ENCODE results near the gene FOSL1. TPM values are rescaled to one million over a fixed set of nuclear protein-coding genes. Genes with fewer than 3 reads are reported as not detected.

The FOSL1 gene
- total RNA-seq, 1 donor from 2014 or later = not detected

- no peak for TF ChIP-seq EZH2 (IDR thresholded peaks at IDR 0.05)
- no peak for TF ChIP-seq EZH2phosphoT487 (IDR thresholded peaks at IDR 0.05)
- TF ChIP-seq, protein P1, sequence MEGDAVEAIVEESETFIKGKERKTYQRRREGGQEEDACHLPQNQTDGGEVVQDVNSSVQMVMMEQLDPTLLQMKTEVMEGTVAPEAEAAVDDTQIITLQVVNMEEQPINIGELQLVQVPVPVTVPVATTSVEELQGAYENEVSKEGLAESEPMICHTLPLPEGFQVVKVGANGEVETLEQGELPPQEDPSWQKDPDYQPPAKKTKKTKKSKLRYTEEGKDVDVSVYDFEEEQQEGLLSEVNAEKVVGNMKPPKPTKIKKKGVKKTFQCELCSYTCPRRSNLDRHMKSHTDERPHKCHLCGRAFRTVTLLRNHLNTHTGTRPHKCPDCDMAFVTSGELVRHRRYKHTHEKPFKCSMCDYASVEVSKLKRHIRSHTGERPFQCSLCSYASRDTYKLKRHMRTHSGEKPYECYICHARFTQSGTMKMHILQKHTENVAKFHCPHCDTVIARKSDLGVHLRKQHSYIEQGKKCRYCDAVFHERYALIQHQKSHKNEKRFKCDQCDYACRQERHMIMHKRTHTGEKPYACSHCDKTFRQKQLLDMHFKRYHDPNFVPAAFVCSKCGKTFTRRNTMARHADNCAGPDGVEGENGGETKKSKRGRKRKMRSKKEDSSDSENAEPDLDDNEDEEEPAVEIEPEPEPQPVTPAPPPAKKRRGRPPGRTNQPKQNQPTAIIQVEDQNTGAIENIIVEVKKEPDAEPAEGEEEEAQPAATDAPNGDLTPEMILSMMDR (IDR thresholded peaks at IDR 0.05) = no peak
- Histone ChIP-seq H3K4me2 (peak within 1 kb of the TSS; percentile 97), H3K36me3 (no peaks in the 10 kb centered on the region), H4K20me1 (ENCODE audit: low read depth) (no peaks in the 10 kb centered on the region), H3K4me3 (peak within 1 kb of the TSS; percentile 67), H3K4me1 (peaks cover 4% of the 10 kb centered on the region), H3K79me2 (ENCODE audit: low read depth) (no peaks in the 10 kb centered on the region), H3K9ac (peak within 1 kb of the TSS; percentile 37), H3F3A (ENCODE audit: low read depth) (peaks cover 15% of the 10 kb centered on the region), H3K27ac (no peak within 1 kb of the TSS), H3K9me3 (ENCODE audit: low read depth) (no peaks in the 10 kb centered on the region), H2AFZ (replicated peaks) (peak within 1 kb of the TSS; percentile 64), H3K27me3 (peaks cover 17% of the 10 kb centered on the region)
- H3K27me3 Mint-ChIP-seq (ENCODE audit: insufficient read depth, low read depth) = peaks cover 17% of the 10 kb centered on the region
- DNase-seq (ENCODE audit: low spot score) = peak; percentile 57
- peaks cover 25% of the 10 kb centered on the region for H3K4me1 Mint-ChIP-seq
- H3K36me3 Mint-ChIP-seq = no peaks in the 10 kb centered on the region
- H3K27ac Mint-ChIP-seq = peak within 1 kb of the TSS; percentile 38
- peak within 1 kb of the TSS; percentile 83 for H3K4me3 Mint-ChIP-seq
- H3K9me3 Mint-ChIP-seq = no peaks in the 10 kb centered on the region
These were observed 27.4 kb downstream of the FOSL1 start, which contains the start of gene EFEMP2 for GRCh38 chr11:65872586-65873317. TSS of gene EFEMP2 (minus strand) at chr11:65872800. CDS start at chr11:65872354, 446 bp downstream.

DNA sequence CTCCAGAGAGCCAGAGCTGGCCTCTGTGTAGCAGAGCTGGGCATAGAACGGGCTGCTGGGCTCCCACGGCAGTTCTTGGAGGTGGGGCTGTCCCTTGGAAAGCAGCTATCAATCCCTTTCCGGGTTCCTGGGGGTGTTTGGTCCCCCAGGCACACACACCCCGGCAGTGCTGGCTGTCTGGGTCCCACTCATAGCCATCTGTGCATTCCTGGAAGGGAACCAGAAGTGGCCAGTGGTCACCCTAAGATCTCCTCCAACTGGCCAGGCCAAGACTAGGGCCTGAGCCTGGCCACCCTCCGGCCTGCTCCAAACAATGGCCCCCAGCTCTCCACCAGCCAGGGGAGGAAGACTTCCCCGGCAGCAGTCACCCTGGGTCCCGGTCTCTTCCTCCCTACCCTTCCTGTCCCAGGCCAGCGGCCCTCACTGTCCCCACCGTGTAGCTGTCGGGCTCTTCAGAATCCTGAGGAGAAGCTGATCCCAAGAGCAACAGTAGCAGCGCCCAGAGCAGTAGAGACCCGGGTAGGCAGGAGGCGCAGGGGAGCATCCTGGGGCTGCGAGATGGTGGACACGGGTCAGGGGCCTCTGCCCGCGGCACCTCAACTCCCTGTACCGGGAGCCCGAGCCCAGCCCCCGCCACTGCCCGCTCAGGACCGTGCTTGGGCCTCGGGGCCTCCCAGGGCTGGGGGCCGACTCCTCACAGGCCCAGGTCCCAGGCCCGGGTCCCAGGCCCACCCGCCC lies 28.2 kb downstream of the FOSL1 start:
- H3K36me3 ChIP-seq = no peaks in the 10 kb centered on the region
- Mint-ChIP-seq H3K4me1 (peaks cover 33% of the 10 kb centered on the region), H3K27ac (no peak overlapping the region), H3K9me3 (no peaks in the 10 kb centered on the region), H3K27me3 (ENCODE audit: insufficient read depth, low read depth) (peaks cover 19% of the 10 kb centered on the region), H3K4me3 (peak overlapping the region; percentile 62), H3K36me3 (no peaks in the 10 kb centered on the region)
- TF ChIP-seq, protein P1 (IDR thresholded peaks at IDR 0.05) = no peak
- TF ChIP-seq EZH2 (IDR thresholded peaks at IDR 0.05) (no peak), EZH2phosphoT487 (IDR thresholded peaks at IDR 0.05) (no peak)
- peak overlapping the region; percentile 67 for H3K4me3 ChIP-seq
- no peak overlapping the region for H3K27ac ChIP-seq
- H3K9me3 ChIP-seq (ENCODE audit: low read depth) = no peaks in the 10 kb centered on the region
- H3K4me1 ChIP-seq = peaks cover 4% of the 10 kb centered on the region
- peaks cover 17% of the 10 kb centered on the region for H3K27me3 ChIP-seq
- peak; percentile 56 for DNase-seq (ENCODE audit: low spot score)
- peaks cover 23% of the 10 kb centered on the region for H3F3A ChIP-seq (ENCODE audit: low read depth)
- peak overlapping the region; percentile 97 for H3K4me2 ChIP-seq
- no peaks in the 10 kb centered on the region for H3K79me2 ChIP-seq (ENCODE audit: low read depth)
- peak overlapping the region; percentile 37 for H3K9ac ChIP-seq
- H4K20me1 ChIP-seq (ENCODE audit: low read depth) = peaks cover 5% of the 10 kb centered on the region
- H2AFZ ChIP-seq (replicated peaks) = no peak overlapping the region

- Mint-ChIP-seq H3K27me3 (ENCODE audit: insufficient read depth, low read depth) (peaks cover 17% of the 10 kb centered on the region), H3K4me1 (peaks cover 35% of the 10 kb centered on the region), H3K9me3 (no peaks in the 10 kb centered on the region), H3K4me3 (peak overlapping the region; percentile 62), H3K36me3 (no peaks in the 10 kb centered on the region), H3K27ac (peak overlapping the region; percentile 25)
- no peak for DNase-seq (ENCODE audit: low spot score)
- no peak overlapping the region for H3K4me3 ChIP-seq
- TF ChIP-seq EZH2 (IDR thresholded peaks at IDR 0.05) = no peak
- TF ChIP-seq, protein P1 (IDR thresholded peaks at IDR 0.05) = no peak
- TF ChIP-seq EZH2phosphoT487 (IDR thresholded peaks at IDR 0.05) = no peak
- H3K79me2 ChIP-seq (ENCODE audit: low read depth) = no peaks in the 10 kb centered on the region
- H3K9me3 ChIP-seq (ENCODE audit: low read depth) = no peaks in the 10 kb centered on the region
- no peaks in the 10 kb centered on the region for H3K36me3 ChIP-seq
- peaks cover 11% of the 10 kb centered on the region for H4K20me1 ChIP-seq (ENCODE audit: low read depth)
- no peak overlapping the region for H2AFZ ChIP-seq (replicated peaks)
- H3K27me3 ChIP-seq = peaks cover 17% of the 10 kb centered on the region
- no peak overlapping the region for H3K27ac ChIP-seq
- peaks cover 4% of the 10 kb centered on the region for H3K4me1 ChIP-seq
- H3K9ac ChIP-seq = no peak overlapping the region
- peaks cover 28% of the 10 kb centered on the region for H3F3A ChIP-seq (ENCODE audit: low read depth)
- H3K4me2 ChIP-seq = peak overlapping the region; percentile 97
These were observed 29.2 kb downstream of the FOSL1 start for GRCh38 chr11:65870706-65871681.

Data from neural progenitor cell (in vitro differentiated cells).